H4 (cell line): Measurements from ENCODE around the gene SPAG16. TPM values are rescaled to one million over a fixed set of nuclear protein-coding genes. Genes with fewer than 3 reads are reported as not detected.

Experiments used
- DNase-seq: peaks from one replicate; pipeline ENCODE4 v3.0.0-alpha.2; 2015; ENCODE audit warnings: low spot score
- total RNA-seq: library from RNA; depleted of rRNA; stranded (reverse); fragments of >200 nt; shearing (Covaris generic); gene quantifications from 2 replicates; pipeline ENCODE4 v1.2.3, GENCODE V29; 2014

The SPAG16 gene
- total RNA-seq, 1 experiment from 2014 or later: 24.8 TPM

DNA sequence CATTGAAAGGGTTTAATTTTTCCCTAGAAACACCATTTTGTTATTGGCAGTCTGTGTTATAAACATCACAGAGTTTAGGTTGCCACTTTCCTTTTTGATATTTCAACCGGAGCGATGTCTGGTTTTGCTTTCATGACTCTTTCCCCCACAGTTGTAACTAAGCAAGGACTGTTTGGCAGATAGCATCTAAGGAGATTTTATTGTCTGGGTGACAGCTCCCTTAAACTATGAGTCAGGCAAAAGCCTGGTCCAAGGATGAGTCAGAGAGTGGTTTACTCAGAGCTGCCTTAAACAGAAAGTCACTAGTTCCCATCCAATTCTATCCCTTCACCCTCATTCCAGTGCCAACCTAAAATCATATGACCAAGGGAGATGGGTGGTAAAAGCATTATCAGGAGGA, 785.0 kb downstream of the SPAG16 start:
- peak; percentile 92 for DNase-seq

DNA sequence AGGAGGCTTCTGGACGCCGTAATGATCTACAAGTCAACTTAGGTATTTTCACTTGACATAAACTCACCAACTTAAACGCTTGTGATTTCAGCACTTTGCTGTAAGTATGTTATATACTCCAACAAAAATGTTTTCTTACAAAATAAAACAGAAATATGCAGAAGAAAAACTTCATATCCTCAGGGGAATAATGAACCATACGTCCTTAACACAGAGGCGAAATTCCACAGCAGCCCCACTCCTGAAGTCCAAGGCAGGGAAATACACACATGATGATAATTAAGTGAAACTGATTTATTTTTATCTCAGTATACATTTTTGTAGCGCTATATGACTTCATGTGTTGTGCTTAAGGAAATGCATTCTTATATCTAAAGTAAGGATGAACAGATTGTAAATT, 791.2 kb downstream of the SPAG16 start:
- no peak for DNase-seq

DNA sequence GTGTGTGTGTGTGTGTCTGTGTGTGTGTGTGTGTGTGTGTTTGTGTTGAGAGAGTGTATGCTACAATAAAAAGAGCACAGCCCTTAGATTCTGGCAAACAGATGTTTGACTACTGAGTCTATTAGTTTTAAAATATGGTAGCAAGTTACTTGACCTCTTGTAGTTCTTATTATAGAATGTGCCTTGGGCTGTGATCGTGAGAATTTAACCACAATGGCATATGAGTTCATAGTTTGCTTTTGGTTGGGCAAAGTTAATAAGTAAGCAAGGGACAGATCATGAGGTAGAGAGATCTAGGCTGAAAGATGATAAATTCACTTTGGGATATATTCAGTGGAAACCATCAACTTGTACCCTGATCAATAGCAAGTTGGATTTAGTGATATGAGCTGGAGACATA, 792.3 kb downstream of the SPAG16 start:
- peak; percentile 10 for DNase-seq

DNA sequence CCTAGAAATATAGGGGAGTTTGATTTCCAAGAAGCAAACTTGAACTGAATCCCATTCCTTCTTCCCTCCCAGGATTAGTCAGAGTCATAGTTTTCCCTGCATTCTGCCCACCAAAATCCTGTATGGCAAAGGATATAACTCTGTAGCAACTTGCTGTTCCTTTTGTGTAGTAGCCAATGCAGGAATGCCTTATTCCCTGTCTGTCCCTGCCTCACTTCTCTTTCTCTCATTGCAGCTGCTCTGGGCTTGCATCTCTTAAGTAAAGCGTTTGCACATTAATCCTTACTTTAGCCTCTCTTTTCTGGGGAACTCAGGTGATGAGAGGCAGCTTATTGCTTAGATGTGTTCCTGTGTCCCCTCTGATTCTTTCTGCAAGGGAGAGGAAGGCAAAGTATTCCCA, 793.5 kb downstream of the SPAG16 start:
- DNase-seq: no peak

DNA sequence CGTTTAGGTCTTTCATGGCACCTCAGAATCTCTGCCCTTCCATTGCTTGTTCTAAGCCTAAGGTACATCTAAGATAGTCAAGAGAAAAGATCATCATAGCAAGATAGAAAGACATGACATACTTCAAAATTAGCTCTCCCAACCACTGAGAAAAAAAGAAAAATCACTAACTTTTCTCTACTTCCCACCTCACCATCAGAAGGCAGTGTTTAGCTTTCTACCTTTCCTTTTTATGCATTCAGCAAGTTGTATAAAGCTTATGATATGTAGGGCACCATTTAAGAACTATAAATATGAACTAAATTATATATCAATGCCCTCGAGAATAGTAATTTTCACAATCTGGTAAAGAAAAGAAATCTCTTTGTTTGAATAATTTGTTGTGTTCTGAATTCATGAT, 794.8 kb downstream of the SPAG16 start:
- DNase-seq: no peak

DNA sequence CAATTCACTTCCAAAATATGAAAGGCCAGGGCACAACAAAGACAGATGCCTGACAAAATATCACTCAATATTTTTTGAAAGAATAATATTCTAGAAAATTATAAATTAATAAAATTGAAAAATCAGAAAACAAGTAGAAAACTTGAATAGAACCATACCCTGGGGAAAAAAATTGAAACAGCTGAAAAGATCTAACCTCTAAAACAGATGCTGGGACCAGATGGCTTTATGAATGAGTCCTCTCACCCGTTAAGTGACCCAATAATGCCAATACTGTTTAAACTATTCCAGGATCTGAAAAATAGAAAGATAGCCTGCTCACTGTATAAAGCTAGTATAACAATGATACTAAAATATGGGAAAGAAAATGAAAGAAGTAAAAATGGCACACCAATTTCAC, 804.3 kb downstream of the SPAG16 start:
- DNase-seq: no peak

DNA sequence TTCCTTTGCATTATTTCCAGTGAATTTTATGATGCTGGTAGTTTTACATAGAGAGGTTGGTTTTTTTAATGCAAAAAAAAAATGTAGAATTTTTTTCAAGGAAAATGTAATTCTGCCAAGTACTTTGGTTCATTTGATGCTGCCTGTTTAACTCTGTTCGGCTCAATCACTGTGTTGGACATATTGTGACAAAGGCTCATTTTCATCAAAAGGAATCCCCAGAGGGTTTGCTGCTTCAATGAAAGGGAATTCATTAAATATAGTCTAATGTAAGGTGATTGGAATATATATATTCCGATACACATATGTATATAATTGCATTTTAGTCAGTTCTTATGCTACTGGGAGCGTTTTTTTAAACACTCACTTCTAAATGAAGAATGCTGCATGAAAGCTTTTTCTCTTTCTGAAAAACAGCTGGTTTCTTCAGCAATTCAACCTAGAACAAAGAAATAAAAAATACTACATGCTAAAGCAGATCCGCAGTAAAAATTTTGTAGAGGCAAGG, 812.0 kb downstream of the SPAG16 start:
- DNase-seq: no peak

DNA sequence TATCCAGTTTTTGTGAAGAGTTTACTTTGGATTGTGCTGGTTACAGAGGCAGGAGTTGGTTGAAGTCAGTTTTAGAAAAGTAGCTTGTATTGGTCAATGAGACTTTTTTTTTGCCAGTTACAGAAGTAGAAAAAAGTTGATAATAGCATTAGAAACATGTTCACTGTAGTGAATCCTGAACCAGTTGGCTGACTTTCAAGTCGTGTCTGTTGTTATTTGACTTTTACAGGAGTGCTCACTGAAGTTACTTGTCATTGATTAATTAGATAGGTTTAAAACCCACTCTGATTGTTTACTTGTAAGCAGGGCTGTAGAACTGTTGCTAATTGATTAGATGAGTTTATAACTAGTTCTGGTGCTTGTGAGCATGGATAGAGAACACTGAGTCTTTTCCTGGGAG, 814.5 kb downstream of the SPAG16 start:
- DNase-seq: no peak

DNA sequence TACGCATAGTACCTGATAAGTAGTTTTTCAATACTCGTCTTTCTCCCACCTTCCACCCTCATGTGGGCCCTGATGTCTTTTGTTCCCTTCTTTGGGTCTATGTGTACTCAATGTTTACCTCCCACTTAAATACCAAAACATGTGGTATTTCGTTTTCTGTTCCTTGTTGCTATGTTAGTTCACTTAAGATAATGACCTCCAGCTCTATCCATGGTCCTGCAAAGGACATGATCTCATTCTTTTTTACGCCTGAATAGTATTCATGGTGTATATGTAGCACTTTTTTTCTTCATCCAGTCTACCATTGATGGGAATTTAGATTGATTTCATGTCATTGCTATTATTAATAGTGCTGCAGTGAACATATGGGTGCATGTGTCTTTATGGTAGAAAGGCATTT, 816.2 kb downstream of the SPAG16 start:
- DNase-seq: no peak

DNA sequence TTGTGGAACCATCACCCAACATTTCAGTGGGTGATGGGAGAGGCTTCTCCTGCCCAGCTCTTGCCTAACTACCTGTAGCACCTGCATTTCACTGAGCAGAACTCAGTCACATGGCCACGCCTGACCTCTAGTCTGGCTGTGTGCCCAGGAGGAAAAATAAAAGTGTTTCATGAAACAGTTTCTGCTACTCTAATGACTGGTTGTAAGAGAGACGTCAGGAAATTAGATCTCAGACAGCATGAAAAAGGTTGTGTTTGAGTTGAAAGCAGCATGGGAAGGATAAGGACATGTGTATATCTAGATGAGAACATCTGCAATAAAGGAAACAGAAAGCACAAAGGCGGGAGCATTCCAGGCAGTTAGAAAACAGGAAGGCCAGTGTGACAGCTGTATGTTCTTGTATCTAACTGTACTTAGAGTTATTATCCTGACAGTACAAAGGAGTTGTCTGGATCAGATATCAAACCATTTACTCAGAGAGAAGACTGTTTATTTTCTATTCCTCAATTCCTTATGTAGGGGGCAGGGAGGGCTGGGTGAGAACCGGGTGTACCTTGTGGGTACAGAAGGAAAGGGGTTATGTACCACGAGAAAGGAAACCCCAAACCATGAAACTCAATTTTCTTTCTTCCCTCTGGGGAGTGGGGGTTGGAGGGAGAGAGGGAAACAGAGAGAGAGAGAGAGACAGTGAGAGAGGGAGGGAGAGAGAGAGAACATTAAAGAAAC, 819.2 kb downstream of the SPAG16 start:
- no peak for DNase-seq

DNA sequence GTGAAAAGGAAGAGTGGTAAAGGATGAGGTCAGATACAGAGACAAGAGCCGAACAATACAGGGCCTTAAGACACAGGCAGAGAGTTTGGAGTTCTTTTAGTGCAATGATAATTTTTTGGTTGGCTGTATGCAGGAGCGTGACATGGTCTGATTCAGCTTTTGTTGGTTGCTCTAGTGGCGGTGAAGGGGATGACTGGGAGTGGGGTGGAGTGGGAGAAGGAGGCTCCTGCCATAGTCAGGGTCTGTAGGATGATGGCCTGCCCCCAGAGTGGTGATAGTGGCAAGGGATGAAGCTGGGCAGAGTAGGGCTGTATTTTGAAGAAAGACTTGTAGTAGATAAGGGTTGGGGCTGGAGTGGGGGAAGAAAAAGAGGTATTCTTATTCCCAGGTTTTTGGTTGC, 820.0 kb downstream of the SPAG16 start:
- DNase-seq: no peak

DNA sequence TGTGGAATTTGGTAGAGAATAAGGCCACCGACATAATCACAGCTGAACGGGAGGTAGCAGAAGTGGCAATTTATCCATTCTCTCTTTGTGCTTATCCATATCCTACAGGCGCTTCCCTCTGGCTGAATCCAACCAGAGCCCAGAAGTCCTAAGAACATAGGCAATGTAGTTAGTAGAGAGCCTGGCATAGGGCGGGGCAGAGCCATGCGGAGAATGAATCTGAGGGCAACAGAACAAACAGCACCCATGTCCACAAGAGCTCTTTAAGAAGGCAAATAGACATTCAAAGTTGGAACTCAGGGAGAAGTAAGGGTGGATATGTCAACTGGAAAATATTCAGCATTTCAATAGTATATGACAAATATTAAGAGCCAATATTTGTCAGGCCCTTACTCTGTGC, 820.7 kb downstream of the SPAG16 start:
- DNase-seq: no peak

DNA sequence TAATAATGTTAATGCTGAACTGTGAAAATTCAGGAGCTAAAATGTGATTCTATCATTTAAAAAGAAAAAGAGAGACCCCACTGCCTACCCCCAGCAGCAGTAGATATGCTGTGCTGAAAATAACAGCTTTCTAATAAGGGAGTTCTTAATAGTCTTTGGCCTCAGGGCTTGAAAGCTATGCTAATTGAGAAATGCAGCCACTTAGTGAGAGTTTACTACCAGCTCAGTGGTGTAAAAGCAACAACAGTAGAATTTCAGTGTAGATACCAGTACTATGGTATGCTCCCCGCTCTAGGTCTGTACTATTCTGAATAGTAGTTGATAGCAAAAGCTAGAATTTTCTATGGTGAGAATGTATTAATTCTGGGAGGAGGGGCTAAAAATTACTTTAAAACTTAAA, 823.5 kb downstream of the SPAG16 start:
- DNase-seq: no peak

DNA sequence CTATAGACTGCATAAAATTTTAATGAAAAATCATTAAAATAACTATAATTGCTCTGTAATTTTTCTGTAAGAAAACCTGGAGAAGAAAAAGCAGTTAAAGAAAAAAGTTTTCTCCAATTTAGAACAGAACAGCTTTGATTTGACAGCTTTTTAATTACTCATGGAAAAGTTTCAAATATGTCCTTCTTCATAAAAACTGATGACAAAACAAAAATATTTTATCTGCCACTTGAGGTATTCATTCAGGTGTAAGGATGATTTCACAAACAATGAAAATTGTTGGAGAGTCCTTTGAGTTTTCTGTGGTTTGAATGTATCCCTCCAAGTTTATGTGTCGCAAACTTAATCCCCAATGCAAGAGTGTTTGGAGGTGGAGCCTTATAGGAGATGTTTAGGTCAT, 824.3 kb downstream of the SPAG16 start:
- DNase-seq: no peak

DNA sequence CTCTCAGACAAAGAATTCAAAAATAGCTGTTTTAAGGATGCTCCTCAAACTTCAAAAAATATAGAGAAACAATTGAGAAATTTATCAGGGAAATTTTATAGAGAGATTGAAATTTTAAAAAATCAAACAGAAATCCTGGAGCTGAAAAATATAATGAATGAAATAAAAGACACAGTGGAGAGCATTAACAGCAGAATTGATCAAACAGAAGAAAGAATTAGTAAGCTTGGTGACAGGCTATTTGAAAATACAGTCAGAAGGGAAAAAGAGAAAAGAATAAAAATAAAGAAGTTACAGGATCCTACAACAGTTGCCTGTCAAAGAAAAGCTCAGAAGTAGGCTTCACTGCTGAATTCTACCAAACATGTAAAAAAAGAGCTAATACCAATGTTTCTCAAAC, 832.8 kb downstream of the SPAG16 start:
- no peak for DNase-seq

DNA sequence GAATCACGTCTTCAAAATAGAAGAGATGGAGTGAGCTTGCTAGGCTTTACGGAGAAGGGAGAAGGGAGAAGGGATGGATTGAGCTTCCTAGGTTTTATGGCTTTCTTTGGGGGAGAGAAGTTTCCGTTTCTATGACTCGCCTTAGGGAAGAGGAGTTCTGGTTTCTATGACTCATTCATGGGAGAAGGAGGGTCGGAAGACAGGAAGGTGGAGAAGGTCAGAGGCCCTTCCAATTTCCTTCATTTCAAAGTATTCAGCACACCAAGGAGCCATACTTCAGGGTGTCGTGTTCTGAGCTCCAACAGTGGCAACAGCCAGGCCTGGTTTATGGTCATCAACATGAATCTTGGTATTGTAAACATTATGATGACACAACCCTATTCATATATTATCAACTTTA, 841.9 kb downstream of the SPAG16 start:
- DNase-seq: peak; percentile 33

DNA sequence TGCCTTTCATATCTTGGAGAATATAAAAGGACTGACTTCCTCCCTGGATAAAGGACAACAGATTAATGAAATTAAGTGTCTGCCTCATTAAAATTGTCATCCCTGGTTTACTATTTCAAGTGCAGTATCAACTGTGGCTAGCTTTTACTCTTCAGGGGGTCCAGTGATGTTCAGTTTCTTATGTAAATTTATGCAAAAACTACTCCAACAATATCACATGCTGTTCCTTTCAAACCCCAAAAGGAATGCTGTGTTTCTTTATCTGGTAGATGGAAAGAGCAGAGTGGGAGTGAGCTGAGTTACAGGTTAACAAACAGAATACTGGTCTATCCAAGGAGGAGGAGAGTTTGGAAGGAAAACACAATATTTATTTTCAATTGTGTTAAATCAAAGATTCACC, 842.9 kb downstream of the SPAG16 start:
- DNase-seq: no peak

DNA sequence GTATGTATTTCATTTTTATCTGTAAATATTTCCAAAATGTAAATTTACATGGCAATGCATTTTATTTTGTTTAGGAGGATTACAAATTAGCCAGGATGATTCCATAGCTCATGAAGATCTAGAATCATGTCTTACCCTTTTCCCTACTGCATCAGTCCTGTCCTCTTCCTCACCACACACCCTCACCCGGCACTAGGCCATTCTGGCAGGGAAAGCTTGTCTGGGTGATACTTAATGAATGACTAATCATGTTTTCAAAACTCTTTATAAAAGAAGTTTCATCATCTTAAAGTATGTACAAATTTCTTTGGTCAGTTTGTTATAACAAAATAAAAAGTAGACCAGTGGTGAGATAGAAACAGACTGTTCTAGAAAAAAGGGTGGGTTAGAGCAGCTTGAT, 843.3 kb downstream of the SPAG16 start:
- no peak for DNase-seq

DNA sequence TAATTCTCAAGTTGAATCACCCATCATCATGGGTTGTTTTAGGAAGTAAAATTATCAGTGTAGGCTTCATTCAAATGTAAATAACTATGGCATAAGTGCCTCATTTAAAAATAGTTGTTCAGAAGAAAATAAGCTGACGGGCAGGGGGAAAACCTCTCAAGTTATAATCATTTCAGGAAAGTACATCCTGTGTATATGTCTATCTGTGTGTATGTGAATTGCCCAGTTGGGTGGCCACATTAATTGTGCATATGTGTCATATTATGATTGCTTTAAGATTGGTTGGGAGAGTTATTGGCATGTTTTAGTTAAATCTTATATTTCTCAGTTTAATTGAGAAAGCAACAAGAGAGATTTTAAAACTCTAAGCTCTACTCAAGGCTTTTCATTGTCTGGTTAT, 843.8 kb downstream of the SPAG16 start:
- no peak for DNase-seq

DNA sequence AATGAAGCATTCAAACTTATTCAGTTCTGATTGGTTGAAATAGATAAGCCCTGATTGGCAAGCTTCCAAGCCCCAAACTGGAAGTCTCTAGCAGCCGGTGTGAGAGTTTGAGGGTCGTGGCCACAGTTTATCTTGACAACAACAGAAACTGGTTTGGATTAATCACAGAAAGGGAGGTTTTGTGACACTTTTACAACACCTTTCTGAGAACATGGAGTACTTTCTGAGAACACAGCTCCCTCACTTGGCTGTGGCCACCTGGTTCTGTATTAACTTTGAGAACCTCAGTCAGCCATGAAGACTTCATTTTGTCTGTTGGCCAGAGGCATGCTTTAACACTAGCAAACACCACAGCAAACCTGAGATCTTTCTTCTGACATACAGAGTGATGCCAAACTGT, 845.9 kb downstream of the SPAG16 start:
- no peak for DNase-seq

DNA sequence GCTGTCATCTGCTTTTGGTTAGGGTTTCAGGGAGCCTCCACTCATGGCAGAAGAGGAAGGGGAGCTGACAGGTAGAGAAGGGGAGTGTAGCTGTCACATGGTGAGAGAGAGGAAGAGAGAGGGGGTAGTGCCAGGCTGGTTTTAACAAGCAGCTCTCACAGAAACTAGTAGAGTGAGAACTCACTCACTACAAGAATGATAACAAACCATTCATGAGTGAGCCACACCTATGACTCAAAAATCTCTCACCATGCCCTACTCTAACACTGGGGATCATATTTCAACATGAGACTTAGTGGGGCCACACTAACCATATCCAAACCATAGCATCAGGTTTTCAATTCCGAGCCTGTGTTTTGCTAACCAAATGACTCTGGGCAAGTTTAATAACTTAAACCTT, 851.7 kb downstream of the SPAG16 start:
- no peak for DNase-seq

DNA sequence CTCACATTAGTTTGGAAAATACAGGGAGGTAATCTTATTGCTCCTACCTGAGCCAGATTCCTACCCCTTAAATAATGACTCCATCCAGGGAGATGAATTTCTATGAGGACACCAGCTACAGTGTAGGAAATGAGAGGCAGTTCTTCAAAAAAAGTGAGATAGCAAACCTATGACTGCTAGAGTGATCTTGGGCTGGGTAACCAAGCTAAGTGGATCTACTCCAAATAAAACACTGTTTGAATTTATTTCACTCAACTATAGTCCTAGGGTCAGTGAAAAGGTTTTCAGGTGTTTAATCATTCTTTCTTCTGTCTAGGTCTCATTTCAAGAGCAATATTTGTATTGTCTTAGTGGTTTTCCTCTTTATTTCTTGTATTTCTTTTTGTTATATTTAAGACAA, 854.5 kb downstream of the SPAG16 start:
- no peak for DNase-seq

DNA sequence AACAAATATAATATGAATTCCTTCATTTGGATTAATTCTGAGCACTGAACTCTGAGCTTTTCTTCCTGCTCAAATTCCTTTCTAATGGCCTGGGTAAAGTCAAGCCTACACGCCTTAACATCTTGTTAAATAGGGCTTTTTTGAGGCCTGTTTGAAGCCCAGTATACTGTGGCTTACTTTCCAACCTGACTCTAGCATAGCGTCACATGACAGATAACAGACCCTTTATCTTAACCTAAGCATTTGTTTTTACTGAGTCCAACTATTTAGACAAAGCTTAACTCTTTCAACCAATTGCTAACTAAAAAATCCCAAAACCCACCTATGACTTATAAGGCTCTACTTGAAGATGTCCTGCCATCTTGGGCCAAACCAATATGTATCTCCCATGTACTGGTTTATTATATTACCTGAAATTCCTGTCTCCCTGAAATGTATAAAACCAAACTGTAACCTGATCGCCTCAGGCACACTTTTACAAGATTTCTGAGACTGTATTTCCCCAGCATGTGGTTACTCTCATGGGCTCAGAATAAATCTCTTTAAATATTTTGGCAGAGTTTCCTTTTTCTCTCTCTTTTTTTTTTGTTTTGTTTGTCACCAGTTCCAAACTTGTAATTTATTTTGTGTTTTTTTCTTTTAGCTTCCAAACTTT, 855.5 kb downstream of the SPAG16 start:
- peak; percentile 52 for DNase-seq

DNA sequence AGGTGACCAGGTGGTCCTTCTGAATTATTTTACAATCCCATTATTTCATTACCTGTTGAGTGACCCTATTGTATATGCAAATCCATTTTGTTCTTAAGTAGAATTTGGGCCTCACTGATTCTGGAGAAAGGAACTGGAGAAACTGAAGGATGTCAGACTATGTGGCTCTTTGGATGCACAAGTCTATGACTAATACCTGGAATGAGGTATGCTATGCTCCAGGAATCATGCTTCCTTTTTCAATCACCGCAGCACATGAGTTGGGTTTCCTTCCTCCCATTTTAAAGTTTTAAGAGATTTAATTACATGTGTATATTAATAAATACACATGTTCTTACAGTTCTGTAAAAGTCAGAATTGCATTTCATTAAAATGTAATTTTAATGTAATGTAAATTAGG, 872.7 kb downstream of the SPAG16 start:
- no peak for DNase-seq
